22Rv1 (cell line): ENCODE results near the gene PTPRJ.

Source experiments
- H3K27ac ChIP-seq: fragments of 450-650 bp; 2 replicates; pipeline ENCODE4 v1.5.1; 2017
- CTCF ChIP-seq: fragments of 450-650 bp; IDR thresholded peaks from 2 replicates; pipeline ENCODE4 v1.5.1; 2017; ENCODE audit warnings: mild to moderate bottlenecking
- ZFX ChIP-seq: fragments of 450-650 bp; IDR thresholded peaks from 2 replicates; pipeline ENCODE4 v1.6.1; 2017; ENCODE audit warnings: antibody characterized with exemption, borderline replicate concordance

PTPRJ gene

GRCh38 chr11:48055292-48056132 is 75.2 kb downstream of the PTPRJ start:
- peak overlapping the region; percentile 99 for H3K27ac ChIP-seq
- no peak for TF ChIP-seq CTCF
- TF ChIP-seq ZFX, result no peak

- peak overlapping the region; percentile 99 for H3K27ac ChIP-seq
- TF ChIP-seq ZFX (no peak), CTCF (no peak)
Observed at GRCh38 chr11:48056325-48057183, 76.2 kb downstream of the PTPRJ start.

GRCh38 chr11:48058064-48058463 is 77.7 kb downstream of the PTPRJ start:
- no peak overlapping the region for H3K27ac ChIP-seq
- no peak for TF ChIP-seq CTCF

GRCh38 chr11:48058788-48059187 is 78.4 kb downstream of the PTPRJ start:
- H3K27ac ChIP-seq, result no peak overlapping the region
- TF ChIP-seq CTCF (no peak), ZFX (no peak)

- H3K27ac ChIP-seq, result no peak overlapping the region
- TF ChIP-seq CTCF, result no peak
Observed at GRCh38 chr11:48062649-48063048, 82.3 kb downstream of the PTPRJ start.

GRCh38 chr11:48063424-48063978 is 83.1 kb downstream of the PTPRJ start:
- no peak overlapping the region for H3K27ac ChIP-seq
- TF ChIP-seq CTCF (no peak), ZFX (no peak)

- H3K27ac ChIP-seq, result no peak overlapping the region
Observed at GRCh38 chr11:48064306-48064705, 83.9 kb downstream of the PTPRJ start.

More at GRCh38 chr11:48064306-48064705, 83.9 kb downstream of the PTPRJ start:
- no peak for TF ChIP-seq CTCF
- no peak for TF ChIP-seq ZFX
